ENCODE data around the gene LUZP2.

GRCh38 chr11:24502425-24502824 lies 5.6 kb downstream of the LUZP2 start:
- no peak for TF ChIP-seq CTCF (IDR thresholded peaks at IDR 0.05)
- TF ChIP-seq, protein P1, sequence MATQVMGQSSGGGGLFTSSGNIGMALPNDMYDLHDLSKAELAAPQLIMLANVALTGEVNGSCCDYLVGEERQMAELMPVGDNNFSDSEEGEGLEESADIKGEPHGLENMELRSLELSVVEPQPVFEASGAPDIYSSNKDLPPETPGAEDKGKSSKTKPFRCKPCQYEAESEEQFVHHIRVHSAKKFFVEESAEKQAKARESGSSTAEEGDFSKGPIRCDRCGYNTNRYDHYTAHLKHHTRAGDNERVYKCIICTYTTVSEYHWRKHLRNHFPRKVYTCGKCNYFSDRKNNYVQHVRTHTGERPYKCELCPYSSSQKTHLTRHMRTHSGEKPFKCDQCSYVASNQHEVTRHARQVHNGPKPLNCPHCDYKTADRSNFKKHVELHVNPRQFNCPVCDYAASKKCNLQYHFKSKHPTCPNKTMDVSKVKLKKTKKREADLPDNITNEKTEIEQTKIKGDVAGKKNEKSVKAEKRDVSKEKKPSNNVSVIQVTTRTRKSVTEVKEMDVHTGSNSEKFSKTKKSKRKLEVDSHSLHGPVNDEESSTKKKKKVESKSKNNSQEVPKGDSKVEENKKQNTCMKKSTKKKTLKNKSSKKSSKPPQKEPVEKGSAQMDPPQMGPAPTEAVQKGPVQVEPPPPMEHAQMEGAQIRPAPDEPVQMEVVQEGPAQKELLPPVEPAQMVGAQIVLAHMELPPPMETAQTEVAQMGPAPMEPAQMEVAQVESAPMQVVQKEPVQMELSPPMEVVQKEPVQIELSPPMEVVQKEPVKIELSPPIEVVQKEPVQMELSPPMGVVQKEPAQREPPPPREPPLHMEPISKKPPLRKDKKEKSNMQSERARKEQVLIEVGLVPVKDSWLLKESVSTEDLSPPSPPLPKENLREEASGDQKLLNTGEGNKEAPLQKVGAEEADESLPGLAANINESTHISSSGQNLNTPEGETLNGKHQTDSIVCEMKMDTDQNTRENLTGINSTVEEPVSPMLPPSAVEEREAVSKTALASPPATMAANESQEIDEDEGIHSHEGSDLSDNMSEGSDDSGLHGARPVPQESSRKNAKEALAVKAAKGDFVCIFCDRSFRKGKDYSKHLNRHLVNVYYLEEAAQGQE (IDR thresholded peaks at IDR 0.05; ENCODE audit: low read depth, low read length) = no peak
- TF ChIP-seq, protein P2, sequence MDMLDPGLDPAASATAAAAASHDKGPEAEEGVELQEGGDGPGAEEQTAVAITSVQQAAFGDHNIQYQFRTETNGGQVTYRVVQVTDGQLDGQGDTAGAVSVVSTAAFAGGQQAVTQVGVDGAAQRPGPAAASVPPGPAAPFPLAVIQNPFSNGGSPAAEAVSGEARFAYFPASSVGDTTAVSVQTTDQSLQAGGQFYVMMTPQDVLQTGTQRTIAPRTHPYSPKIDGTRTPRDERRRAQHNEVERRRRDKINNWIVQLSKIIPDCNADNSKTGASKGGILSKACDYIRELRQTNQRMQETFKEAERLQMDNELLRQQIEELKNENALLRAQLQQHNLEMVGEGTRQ (IDR thresholded peaks at IDR 0.05; ENCODE audit: borderline replicate concordance, low read depth, low read length) = no peak

All from SK-N-SH (cell line).